NCI-H345 treated with DMSO at 0.1 percent for 48 hours (cell line): ENCODE data around the gene HOTAIR.

ENCODE experiments used
- DNase-seq: peaks from one replicate; lab custom pipeline; 2025; ENCODE audit not compliant: unreplicated experiment; lab: John Stamatoyannopoulos, UW

The HOTAIR gene

GRCh38 chr12:53974084-53975063 is at the start of gene HOTAIR:
Gene HOTAIR, minus strand, starts transcription at chr12:53974954.
- no peak for DNase-seq

GRCh38 chr12:54024127-54024526 is 49.4 kb upstream of the HOTAIR start:
- no peak for DNase-seq

GRCh38 chr12:54022960-54023884 is 48.5 kb upstream of the HOTAIR start:
- DNase-seq: no peak

GRCh38 chr12:54021432-54022013 is 46.8 kb upstream of the HOTAIR start:
- DNase-seq: no peak

- DNase-seq: no peak
Measured at GRCh38 chr12:54020591-54021405, 46.0 kb upstream of the HOTAIR start.

GRCh38 chr12:54019924-54020590 is 45.3 kb upstream of the HOTAIR start:
- DNase-seq: no peak

GRCh38 chr12:54019091-54019811 is 44.5 kb upstream of the HOTAIR start:
- no peak for DNase-seq

- no peak for DNase-seq
Measured at GRCh38 chr12:54018468-54018984, 43.8 kb upstream of the HOTAIR start.

GRCh38 chr12:54017878-54018467 is 43.2 kb upstream of the HOTAIR start:
- DNase-seq: peak; percentile 53

- DNase-seq: no peak
Measured at GRCh38 chr12:54017027-54017788, 42.5 kb upstream of the HOTAIR start.

GRCh38 chr12:54016478-54016964 is 41.8 kb upstream of the HOTAIR start:
- no peak for DNase-seq

- no peak for DNase-seq
Measured at GRCh38 chr12:54016051-54016450, 41.3 kb upstream of the HOTAIR start.

- DNase-seq: no peak
Measured at GRCh38 chr12:54015018-54015931, 40.5 kb upstream of the HOTAIR start.

- DNase-seq: no peak
Measured at GRCh38 chr12:54014377-54015017, 39.7 kb upstream of the HOTAIR start.

GRCh38 chr12:54012631-54013409 is 38.1 kb upstream of the HOTAIR start:
- DNase-seq: no peak
